Stimulated activated CD8-positive, alpha-beta memory T cell treated with anti-CD3 and anti-CD28 coated beads, Interleukin-4, amount 100 ng/mL, for 4 hours (primary cell): ENCODE measurements around the gene CKAP5.
"Not testable (repeated sequence)": the region's sequence is repeated elsewhere in the genome, so short reads cannot be mapped to it uniquely, and the experiment has no call there.

Experiments
- DNase-seq, 2 donors: peaks; one replicate each; pipeline ENCODE4 v3.0.0-alpha.2; 2020; ENCODE audit warnings: low read depth in 2 of 2, low spot score in 1 of 2

CKAP5 gene

GRCh38 chr11:46855863-46856262 lies 9.8 kb upstream of the CKAP5 start:
- DNase-seq: no peak

- no peak for DNase-seq
These were observed 9.1 kb upstream of the CKAP5 start for GRCh38 chr11:46855167-46855566.

- DNase-seq: no peak
These were observed 4.8 kb upstream of the CKAP5 start for GRCh38 chr11:46850829-46851380.

GRCh38 chr11:46849631-46850030 lies 3.6 kb upstream of the CKAP5 start:
- DNase-seq: no peak

- DNase-seq: no peak
These were observed 390 bp upstream of the CKAP5 start for GRCh38 chr11:46846510-46846830.

- DNase-seq: no peak
These were observed 690 bp downstream of the CKAP5 start for GRCh38 chr11:46845440-46845739.

- DNase-seq: no peak
These were observed 6.0 kb downstream of the CKAP5 start for GRCh38 chr11:46840116-46840515.

- no peak for DNase-seq
These were observed 7.6 kb downstream of the CKAP5 start for GRCh38 chr11:46838501-46838900.

GRCh38 chr11:46837860-46838259 lies 8.2 kb downstream of the CKAP5 start:
- no peak for DNase-seq

- DNase-seq: no peak
These were observed 9.2 kb downstream of the CKAP5 start for GRCh38 chr11:46836870-46837269.

GRCh38 chr11:46836431-46836830 lies 9.6 kb downstream of the CKAP5 start:
- no peak for DNase-seq

- no peak for DNase-seq
These were observed 10.2 kb downstream of the CKAP5 start for GRCh38 chr11:46835897-46836296.

GRCh38 chr11:46834821-46835220 lies 11.3 kb downstream of the CKAP5 start:
- no peak for DNase-seq

GRCh38 chr11:46832511-46833214 lies 13.4 kb downstream of the CKAP5 start:
- DNase-seq: no peak

- no peak for DNase-seq
These were observed 18.1 kb downstream of the CKAP5 start for GRCh38 chr11:46827995-46828394.

- peak; percentile 31 to 53 for DNase-seq
These were observed 19.6 kb downstream of the CKAP5 start for GRCh38 chr11:46826310-46827044.

- DNase-seq: no peak
These were observed 37.2 kb downstream of the CKAP5 start for GRCh38 chr11:46808799-46809431.

GRCh38 chr11:46801694-46802470 lies 44.2 kb downstream of the CKAP5 start:
- no peak for DNase-seq

- DNase-seq: no peak
These were observed 45.9 kb downstream of the CKAP5 start for GRCh38 chr11:46800177-46800576.

GRCh38 chr11:46799725-46800124 lies 46.4 kb downstream of the CKAP5 start:
- DNase-seq: not testable (repeated sequence)

- DNase-seq: no peak
These were observed 67.7 kb downstream of the CKAP5 start for GRCh38 chr11:46778416-46778815.

- DNase-seq: no peak
These were observed 69.2 kb downstream of the CKAP5 start for GRCh38 chr11:46776878-46777277.
